Esophagus (tissue), 2 donors: ENCODE measurements around the gene MCRIP1. TPM values are rescaled to one million over a fixed set of nuclear protein-coding genes. Genes with fewer than 3 reads are reported as not detected.

ENCODE experiments used
- H3K27ac ChIP-seq, 2 donors: one replicate each; pipeline ENCODE4 v1.5.1; 2013; ENCODE audit warnings: low read depth in 2 of 2, mild to moderate bottlenecking in 2 of 2, inconsistent platforms in 1 of 2, low read length in 1 of 2, moderate library complexity in 1 of 2
- H3K27me3 ChIP-seq, 2 donors: one replicate each; pipeline ENCODE4 v1.6.1; 2013; ENCODE audit warnings: low read length in 2 of 2, control low read depth in 1 of 2, mild to moderate bottlenecking in 1 of 2; ENCODE audit not compliant: insufficient read depth in 2 of 2, control insufficient read depth in 1 of 2
- H3K36me3 ChIP-seq, 2 donors: one replicate each; pipeline ENCODE4 v1.6.1; 2013; ENCODE audit warnings: low read length in 1 of 2; ENCODE audit not compliant: control insufficient read depth in 2 of 2, insufficient read depth in 2 of 2
- H3K4me1 ChIP-seq, 2 donors: one replicate each; pipeline ENCODE4 v1.6.1; 2013; ENCODE audit warnings: low read length in 1 of 2; ENCODE audit not compliant: control insufficient read depth in 2 of 2, insufficient read depth in 2 of 2
- H3K4me3 ChIP-seq, 2 donors: one replicate each; pipeline ENCODE4 v1.5.1; 2013; ENCODE audit warnings: low read length in 2 of 2, mild to moderate bottlenecking in 2 of 2, low read depth in 1 of 2, moderate library complexity in 1 of 2
- H3K9me3 ChIP-seq, 2 donors: one replicate each; pipeline ENCODE4 v1.6.1; 2013; ENCODE audit warnings: mild to moderate bottlenecking in 2 of 2, low read depth in 1 of 2, low read length in 1 of 2, moderate library complexity in 1 of 2; ENCODE audit not compliant: control insufficient read depth in 2 of 2, insufficient read depth in 1 of 2
- WGBS, 2 donors: extraction: QIAGEN DNeasy Blood & Tissue Kit; methylation state at CpG; one replicate each; pipeline ENCODE4 v1.1.7; 2013; 5-methylcytosine and 5-hydroxymethylcytosine counted together
- polyA plus RNA-seq, 2 donors: library from polyadenylated mRNA; stranded (reverse); fragments of 200-250 nt; gene quantifications; one replicate each; pipeline ENCODE4 v1.2.3, GENCODE V29; 2013
- donor health status: healthy with polysubstance abuse.
- donor health status: Bipolar disorder and iron deficiency.

MCRIP1 gene
- polyA plus RNA-seq, 2 donors: 24.7 to 32.3 TPM

DNA sequence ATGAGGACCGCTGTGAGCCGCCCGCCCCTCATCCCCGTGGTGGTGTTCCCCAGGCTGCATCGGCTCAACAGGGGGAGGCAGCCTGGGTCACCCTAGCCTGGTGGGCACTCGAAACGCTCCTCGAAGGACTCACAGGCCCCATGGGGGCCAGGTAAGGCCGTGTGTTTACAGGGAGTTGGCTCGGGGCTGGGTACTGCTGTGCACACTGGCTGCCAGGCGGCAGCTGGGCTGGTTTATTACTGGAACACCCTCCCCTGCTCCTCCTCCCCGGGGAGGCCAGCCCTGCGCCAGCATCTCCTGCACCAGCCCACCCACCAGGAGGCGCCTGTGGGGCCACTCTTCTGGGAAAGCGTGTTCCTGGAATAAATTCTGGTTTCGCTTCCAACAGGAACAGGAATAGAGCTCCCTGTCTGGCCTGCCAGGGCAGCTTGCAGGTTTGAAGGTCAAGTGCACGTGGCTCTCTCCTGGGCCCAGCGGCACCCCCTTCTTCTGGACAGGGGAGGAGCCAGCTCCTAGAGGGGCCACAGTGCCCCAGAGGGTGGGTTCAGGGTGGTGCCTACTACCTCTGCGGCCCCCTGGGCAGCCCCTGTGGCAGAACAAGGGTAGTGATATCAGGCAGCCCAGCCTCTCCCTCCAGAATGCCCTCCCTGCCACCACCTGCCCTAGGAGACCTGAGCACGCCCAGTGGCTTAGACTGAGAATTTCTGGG lies 11.3 kb downstream of the MCRIP1 start:
- H3K27ac ChIP-seq: peak overlapping the region; percentile 89 to 94
- peaks cover 12 to 14% of the 10 kb centered on the region in 2 donors for H3K4me1 ChIP-seq

DNA sequence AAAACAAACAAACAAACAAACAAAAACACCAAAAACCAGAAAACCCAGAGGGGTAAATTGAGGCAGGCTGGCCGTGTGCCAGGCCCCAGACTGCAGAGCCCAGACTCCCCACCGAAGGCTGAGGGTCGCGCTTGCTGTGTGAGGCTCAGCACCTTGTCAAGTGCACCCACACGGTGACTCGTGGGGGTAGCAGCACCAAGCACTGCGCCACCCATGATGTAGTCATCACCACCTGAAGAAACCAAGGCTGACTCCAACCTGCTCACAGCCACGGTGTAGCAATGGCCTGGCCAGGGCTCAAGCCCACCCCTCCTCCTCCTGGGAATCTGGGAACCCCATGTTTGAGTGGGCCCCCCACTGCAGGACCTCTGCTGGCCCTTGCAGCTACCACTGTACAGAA lies 11.9 kb downstream of the MCRIP1 start:
- H3K4me3 ChIP-seq: no peak overlapping the region
- H3K27ac ChIP-seq: peak overlapping the region; percentile 37 to 94
- H3K27me3 ChIP-seq: no peaks in the 10 kb centered on the region
- peaks cover 0 to 2% of the 10 kb centered on the region in 2 donors for H3K36me3 ChIP-seq
- peaks cover 12 to 13% of the 10 kb centered on the region in 2 donors for H3K4me1 ChIP-seq
- peaks cover 0 to 4% of the 10 kb centered on the region in 2 donors for H3K9me3 ChIP-seq
- 71 to 74% methylated on average over 8 of the region's 8 CpGs for WGBS, 2 donors

More for the DNA sequence above, 11.3 kb downstream of the MCRIP1 start:
- Histone ChIP-seq H3K36me3 (peaks cover 0 to 2% of the 10 kb centered on the region in 2 donors), H3K9me3 (peaks cover 0 to 4% of the 10 kb centered on the region in 2 donors), H3K27me3 (no peaks in the 10 kb centered on the region), H3K4me3 (no peak overlapping the region)
- WGBS, 2 donors: 30 to 32% methylated on average over 20 of the region's 20 CpGs

DNA sequence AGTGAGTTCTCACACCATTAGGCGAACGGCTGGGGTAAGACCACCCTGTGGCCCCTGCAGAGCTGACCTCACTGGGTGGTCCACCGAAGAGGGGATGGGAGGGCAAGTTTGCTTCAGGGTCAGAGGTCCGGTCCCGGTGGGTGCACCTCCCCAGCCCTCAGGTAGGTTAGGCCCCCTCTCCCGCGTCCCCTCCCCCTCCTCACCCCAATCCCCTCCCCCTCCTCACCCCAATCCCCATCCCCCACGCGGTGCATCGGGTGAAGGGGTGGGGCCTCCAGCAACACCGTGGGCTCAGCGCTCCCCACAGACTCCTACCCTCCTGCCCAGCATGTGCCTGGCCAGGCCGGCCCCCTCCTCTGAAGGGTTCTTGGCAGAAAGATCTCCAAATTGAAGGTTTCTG lies 13.4 kb downstream of the MCRIP1 start:
- H3K27me3 ChIP-seq: no peaks in the 10 kb centered on the region
- peaks cover 0 to 2% of the 10 kb centered on the region in 2 donors for H3K36me3 ChIP-seq
- H3K27ac ChIP-seq: no peak overlapping the region
- 33 to 40% methylated on average over 9 to 13 of the region's 13 CpGs for WGBS, 2 donors
- H3K9me3 ChIP-seq: peaks cover 0 to 4% of the 10 kb centered on the region in 2 donors
- peaks cover 11 to 12% of the 10 kb centered on the region in 2 donors for H3K4me1 ChIP-seq
- no peak overlapping the region for H3K4me3 ChIP-seq

DNA sequence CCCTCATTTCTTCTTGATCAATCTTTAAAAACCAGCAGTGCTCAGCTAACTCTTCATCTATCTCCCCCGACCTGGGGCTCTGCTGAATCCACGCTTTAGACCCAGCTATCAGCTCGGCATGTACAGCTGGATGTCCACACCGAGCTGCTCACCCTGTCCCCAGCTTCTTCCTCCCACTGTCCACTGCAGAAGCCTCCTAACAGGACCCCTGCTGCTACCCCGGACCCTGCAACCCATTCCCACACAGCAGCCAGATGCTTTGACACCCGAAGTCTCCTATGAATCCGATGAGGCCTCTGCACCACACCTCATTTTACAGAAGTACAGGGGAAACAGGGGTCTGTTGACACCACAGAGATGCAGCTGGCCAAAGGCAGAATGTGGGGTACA lies 15.3 kb downstream of the MCRIP1 start:
- WGBS, 2 donors: 59 to 69% methylated on average over 7 of the region's 7 CpGs
- no peak overlapping the region for H3K4me3 ChIP-seq
- peaks cover 0 to 4% of the 10 kb centered on the region in 2 donors for H3K9me3 ChIP-seq
- peaks cover 11% of the 10 kb centered on the region in 2 donors for H3K4me1 ChIP-seq
- H3K27me3 ChIP-seq: no peaks in the 10 kb centered on the region
- no peak overlapping the region for H3K27ac ChIP-seq
- no peaks in the 10 kb centered on the region for H3K36me3 ChIP-seq

DNA sequence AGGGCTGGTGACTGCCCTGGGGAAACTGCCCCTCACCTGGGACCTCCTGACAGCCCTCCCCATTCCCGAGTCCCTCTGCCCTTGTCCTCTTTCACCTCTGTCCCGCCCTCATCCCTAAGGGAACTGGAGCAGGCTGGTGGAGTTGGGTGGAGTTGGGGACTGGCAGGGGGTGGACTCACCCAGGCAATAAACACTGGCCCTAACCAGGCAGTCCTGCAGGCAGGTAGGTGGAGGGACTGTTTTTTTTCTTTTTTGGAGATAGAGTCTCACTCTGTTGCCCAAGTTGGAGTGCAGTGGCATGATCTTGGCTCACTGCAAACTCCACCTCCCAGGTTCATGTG lies 17.5 kb downstream of the MCRIP1 start:
- no peaks in the 10 kb centered on the region for H3K36me3 ChIP-seq
- no peaks in the 10 kb centered on the region for H3K27me3 ChIP-seq
- H3K9me3 ChIP-seq: peaks cover 0 to 4% of the 10 kb centered on the region in 2 donors
- no peak overlapping the region for H3K4me3 ChIP-seq
- WGBS, 2 donors: 35 to 39% methylated on average over 2 of the region's 2 CpGs
- H3K27ac ChIP-seq: no peak overlapping the region
- H3K4me1 ChIP-seq: no peaks in the 10 kb centered on the region

DNA sequence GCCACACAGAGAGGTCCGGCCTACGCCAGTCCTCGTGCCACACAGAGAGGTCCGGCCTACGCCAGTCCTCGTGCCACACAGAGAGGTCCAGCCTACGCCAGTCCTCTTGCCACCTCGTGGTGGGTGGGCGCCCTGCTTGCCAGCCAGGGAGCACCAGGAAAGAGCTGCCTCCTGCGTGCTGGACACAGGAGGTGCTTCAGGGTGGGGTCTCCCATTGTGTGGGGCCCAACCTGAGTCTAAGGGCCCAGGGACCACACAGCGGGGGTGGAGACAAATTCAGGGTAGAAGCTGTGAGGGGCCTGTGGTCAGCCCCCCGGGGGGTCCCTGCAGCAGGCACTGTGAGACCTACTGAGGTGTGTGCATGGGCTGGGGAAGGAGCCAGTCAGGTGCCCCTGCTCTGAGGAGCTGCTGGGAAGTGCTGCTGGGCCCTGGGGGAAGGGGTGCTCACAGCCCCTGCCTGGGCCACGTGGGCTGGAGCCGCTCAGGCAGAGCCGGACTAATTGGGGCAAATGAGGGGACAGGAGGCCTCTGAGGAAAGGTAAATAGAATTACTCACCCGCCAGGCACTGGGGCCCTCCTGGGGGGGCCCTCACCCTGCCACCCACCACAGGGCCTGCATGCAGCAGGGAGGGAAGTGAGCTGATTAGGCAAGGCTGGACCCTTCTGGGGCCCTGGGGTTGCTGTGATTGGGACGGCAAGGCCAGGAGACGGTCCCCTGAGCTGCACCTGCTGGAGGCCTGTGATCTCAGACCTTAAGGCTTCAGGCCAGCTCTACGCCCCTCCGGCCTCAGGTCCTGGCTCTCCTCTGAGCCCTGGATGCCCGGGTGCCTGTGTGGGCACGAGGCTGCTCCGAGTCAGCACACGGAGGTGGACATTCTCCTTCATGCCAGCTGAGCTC lies 18.1 kb downstream of the MCRIP1 start:
- no peak overlapping the region for H3K4me3 ChIP-seq
- H3K36me3 ChIP-seq: no peaks in the 10 kb centered on the region
- WGBS, 2 donors: 64 to 66% methylated on average over 17 to 24 of the region's 24 CpGs
- no peak overlapping the region for H3K27ac ChIP-seq
- H3K27me3 ChIP-seq: peaks cover 0 to 2% of the 10 kb centered on the region in 2 donors
- no peaks in the 10 kb centered on the region for H3K4me1 ChIP-seq
- H3K9me3 ChIP-seq: peaks cover 0 to 4% of the 10 kb centered on the region in 2 donors

DNA sequence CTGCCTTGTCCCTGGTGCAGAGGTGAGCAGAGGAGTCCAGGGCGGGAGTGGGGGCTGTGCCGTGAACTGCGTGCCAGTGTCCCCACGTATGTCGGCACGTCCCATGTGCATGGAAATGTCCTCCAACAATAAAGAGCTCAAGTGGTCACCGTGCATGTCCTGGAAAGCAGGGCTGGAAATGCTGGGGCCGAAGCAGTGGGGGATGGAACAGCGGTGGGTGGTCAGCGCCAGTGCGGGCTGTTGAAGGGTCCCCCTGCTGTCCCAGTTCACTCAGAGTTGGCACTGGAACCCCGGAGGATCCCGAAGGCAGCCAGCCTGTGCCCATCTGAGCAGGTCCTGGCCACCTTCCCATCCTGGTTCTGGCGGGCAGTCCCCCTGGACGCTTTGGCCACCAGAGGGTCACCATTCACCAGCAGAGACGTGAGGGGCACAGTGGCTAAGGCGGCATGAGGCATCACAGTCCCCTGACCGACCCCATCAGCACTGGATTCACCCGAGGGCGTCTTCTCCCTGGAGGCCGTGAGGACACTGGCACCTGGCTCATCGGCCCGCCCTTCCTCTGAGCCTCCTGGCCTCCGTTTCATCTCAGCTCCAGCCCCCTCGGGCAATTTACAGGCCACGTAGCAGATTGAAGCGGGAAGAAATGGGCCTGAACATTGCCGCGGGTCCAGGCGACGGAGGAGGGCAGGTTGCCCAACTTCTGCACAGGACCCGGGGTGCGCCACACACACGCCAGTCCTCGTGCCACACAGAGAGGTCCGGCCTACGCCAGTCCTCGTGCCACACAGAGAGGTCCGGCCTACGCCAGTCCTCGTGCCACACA lies 19.0 kb downstream of the MCRIP1 start:
- H3K9me3 ChIP-seq: peaks cover 0 to 7% of the 10 kb centered on the region in 2 donors
- WGBS, 2 donors: 84 to 86% methylated on average over 38 to 41 of the region's 41 CpGs
- H3K27me3 ChIP-seq: peaks cover 0 to 3% of the 10 kb centered on the region in 2 donors
- H3K4me1 ChIP-seq: no peaks in the 10 kb centered on the region
- no peaks in the 10 kb centered on the region for H3K36me3 ChIP-seq
- H3K27ac ChIP-seq: no peak overlapping the region
- no peak overlapping the region for H3K4me3 ChIP-seq

DNA sequence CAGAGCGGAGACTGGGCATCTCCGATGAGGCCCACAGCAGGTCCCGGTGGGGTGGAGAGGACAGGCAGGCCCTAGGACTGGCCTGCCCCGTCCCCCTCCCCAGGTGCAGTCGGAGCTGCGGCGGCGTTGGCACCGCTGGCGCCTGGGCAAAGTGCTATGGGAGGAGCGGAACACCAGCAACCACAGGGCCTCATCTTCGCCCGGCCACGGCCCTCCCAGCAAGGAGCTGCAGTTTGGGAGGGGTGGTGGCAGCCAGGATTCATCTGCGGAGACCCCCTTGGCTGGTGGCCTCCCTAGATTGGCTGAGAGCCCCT lies 19.8 kb downstream of the MCRIP1 start:
- H3K27me3 ChIP-seq: peaks cover 0 to 3% of the 10 kb centered on the region in 2 donors

More for the DNA sequence above, 19.8 kb downstream of the MCRIP1 start:
- Histone ChIP-seq H3K9me3 (peaks cover 0 to 6% of the 10 kb centered on the region in 2 donors), H3K4me1 (no peaks in the 10 kb centered on the region), H3K36me3 (no peaks in the 10 kb centered on the region), H3K4me3 (no peak overlapping the region), H3K27ac (no peak overlapping the region)
- WGBS, 2 donors: 84 to 88% methylated on average over 14 to 15 of the region's 15 CpGs
